ENCODE data around the gene IP6K3.

IP6K3 gene

DNA sequence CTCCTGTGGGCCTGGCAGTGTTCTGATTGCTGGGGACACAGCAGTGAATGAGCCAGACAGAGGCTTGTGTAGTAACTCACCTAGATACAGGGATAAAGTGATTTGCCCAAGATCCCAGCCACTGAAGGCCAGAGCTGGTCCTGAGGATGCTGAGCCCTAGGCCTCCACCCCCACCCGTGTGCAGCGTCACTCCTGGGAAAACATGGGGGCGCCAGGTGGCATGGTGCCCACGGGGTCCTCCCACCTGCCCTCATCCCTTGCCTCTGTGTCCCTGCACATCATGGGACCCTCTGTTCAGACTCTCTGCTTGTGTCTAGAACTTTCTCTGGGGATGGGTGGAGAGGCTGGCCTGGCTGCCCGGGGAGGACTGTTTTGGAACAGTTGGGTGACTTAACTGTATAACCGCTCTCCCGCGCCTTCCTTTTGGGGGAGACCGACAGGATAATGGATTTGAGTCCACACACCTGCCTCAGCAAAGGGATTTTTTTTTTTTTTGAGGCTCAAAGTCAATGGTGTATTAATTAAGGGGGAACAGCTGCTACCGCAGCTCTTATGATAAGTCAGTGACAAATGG, 22.6 kb upstream of the IP6K3 start:
- no peak for TF ChIP-seq EZH2phosphoT487 (IDR thresholded peaks at IDR 0.05; ENCODE audit: low read depth)
- TF ChIP-seq, protein P1, sequence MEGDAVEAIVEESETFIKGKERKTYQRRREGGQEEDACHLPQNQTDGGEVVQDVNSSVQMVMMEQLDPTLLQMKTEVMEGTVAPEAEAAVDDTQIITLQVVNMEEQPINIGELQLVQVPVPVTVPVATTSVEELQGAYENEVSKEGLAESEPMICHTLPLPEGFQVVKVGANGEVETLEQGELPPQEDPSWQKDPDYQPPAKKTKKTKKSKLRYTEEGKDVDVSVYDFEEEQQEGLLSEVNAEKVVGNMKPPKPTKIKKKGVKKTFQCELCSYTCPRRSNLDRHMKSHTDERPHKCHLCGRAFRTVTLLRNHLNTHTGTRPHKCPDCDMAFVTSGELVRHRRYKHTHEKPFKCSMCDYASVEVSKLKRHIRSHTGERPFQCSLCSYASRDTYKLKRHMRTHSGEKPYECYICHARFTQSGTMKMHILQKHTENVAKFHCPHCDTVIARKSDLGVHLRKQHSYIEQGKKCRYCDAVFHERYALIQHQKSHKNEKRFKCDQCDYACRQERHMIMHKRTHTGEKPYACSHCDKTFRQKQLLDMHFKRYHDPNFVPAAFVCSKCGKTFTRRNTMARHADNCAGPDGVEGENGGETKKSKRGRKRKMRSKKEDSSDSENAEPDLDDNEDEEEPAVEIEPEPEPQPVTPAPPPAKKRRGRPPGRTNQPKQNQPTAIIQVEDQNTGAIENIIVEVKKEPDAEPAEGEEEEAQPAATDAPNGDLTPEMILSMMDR (IDR thresholded peaks at IDR 0.05; ENCODE audit: low read depth, low read length), result no peak
- Histone ChIP-seq H3K4me2 (ENCODE audit: low read length) (no peak overlapping the region), H3K79me2 (ENCODE audit: low read length) (no peaks in the 10 kb centered on the region), H2AFZ (ENCODE audit: low read depth, low read length) (no peak overlapping the region), H3K36me3 (replicated peaks; ENCODE audit: low read depth, low read length) (no peaks in the 10 kb centered on the region), H3K9ac (ENCODE audit: low read length) (no peak overlapping the region), H3K27me3 (ENCODE audit: low read depth, low read length) (no peaks in the 10 kb centered on the region), H3K4me1 (ENCODE audit: low read length) (no peaks in the 10 kb centered on the region), H3K27ac (ENCODE audit: low read length) (no peak overlapping the region), H3K4me3 (ENCODE audit: low read length) (no peak overlapping the region), H3K9me3 (ENCODE audit: insufficient read depth, low read length) (no peaks in the 10 kb centered on the region), H4K20me1 (ENCODE audit: insufficient read depth, low read length) (no peaks in the 10 kb centered on the region)

DNA sequence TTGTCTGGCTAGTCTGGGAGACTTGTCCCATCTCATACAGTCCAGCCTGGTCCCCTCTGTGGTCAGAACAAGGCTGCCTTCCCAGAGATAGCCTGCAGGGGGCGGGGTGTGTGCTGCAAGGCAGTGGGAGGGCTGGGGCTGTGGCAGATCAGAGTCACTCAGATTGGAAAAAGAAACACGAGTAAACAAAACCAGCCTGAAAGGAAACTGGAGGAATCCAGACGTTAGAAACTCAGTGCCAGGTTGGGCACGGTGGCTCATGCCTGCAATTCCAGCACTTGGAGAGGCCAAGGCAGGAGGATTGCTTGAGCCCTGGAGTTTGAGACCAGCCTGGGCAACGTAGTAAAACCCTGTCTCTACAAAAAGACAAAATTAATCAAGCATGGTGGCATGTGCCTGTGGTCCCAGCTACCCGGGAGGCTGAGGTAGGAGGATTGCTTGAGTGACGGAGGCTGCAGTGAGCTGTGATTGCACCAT, 22.0 kb upstream of the IP6K3 start:
- Histone ChIP-seq H3K27ac (ENCODE audit: low read length) (no peak overlapping the region), H3K4me3 (ENCODE audit: low read length) (no peak overlapping the region), H2AFZ (ENCODE audit: low read depth, low read length) (no peak overlapping the region), H3K36me3 (replicated peaks; ENCODE audit: low read depth, low read length) (no peaks in the 10 kb centered on the region), H3K9me3 (ENCODE audit: insufficient read depth, low read length) (no peaks in the 10 kb centered on the region), H4K20me1 (ENCODE audit: insufficient read depth, low read length) (no peaks in the 10 kb centered on the region), H3K9ac (ENCODE audit: low read length) (no peak overlapping the region), H3K4me1 (ENCODE audit: low read length) (no peaks in the 10 kb centered on the region), H3K27me3 (ENCODE audit: low read depth, low read length) (no peaks in the 10 kb centered on the region), H3K79me2 (ENCODE audit: low read length) (no peaks in the 10 kb centered on the region), H3K4me2 (ENCODE audit: low read length) (no peak overlapping the region)
- TF ChIP-seq EZH2phosphoT487 (IDR thresholded peaks at IDR 0.05; ENCODE audit: low read depth), result no peak
- TF ChIP-seq, protein P1 (IDR thresholded peaks at IDR 0.05; ENCODE audit: low read depth, low read length), result peak; percentile 67

DNA sequence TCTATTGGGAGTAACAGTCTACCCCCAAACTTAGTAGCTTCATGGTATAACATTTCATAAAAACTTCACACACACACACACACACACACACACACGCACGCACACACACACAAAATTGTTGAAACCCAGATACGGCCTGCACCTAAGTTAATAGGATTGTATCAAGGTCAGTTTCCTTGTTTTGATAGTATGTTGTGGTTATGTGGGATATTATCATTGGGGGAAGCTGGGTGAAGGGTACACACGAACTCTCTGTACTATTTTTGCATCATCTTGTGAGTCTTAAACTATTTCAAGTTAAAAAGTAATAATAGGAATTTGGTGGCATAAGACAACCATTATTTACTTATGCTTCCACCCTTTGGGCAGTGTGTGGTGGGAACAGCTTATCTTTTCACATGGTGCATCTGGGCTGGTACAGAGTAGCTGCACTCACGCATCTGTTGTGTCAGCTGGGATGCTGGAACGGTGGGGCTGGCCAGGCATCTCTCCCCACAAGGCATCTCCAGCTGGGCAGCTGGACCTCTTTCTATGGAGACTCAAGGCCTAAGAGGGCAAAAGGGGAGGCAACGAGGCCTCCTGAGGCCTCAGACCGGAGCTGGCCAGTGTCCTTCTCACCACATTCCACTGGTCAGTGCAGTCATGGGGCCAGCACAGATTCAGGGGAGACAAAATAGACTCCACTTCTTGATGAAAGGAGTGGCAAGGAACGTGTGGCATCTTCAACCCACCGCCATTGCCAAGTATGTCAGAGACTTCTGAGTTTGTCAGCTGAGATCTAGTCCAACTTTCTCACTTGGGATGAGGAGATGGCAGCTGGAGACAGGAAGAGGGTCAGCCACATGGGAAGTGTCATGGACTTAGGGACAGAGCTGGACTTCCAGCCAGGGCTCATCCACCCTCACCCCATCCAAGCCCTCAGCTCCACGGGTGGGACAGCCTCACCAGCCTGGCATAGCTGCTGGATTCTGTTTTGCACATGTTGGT, 20.5 kb upstream of the IP6K3 start:
- Histone ChIP-seq H4K20me1 (ENCODE audit: insufficient read depth, low read length) (no peaks in the 10 kb centered on the region), H3K9ac (ENCODE audit: low read length) (no peak overlapping the region), H2AFZ (ENCODE audit: low read depth, low read length) (no peak overlapping the region), H3K27ac (ENCODE audit: low read length) (no peak overlapping the region), H3K4me2 (ENCODE audit: low read length) (no peak overlapping the region), H3K4me1 (ENCODE audit: low read length) (no peaks in the 10 kb centered on the region), H3K4me3 (ENCODE audit: low read length) (no peak overlapping the region), H3K36me3 (replicated peaks; ENCODE audit: low read depth, low read length) (no peaks in the 10 kb centered on the region), H3K79me2 (ENCODE audit: low read length) (no peaks in the 10 kb centered on the region), H3K27me3 (ENCODE audit: low read depth, low read length) (no peaks in the 10 kb centered on the region), H3K9me3 (ENCODE audit: insufficient read depth, low read length) (no peaks in the 10 kb centered on the region)
- no peak for TF ChIP-seq EZH2phosphoT487 (IDR thresholded peaks at IDR 0.05; ENCODE audit: low read depth)
- TF ChIP-seq, protein P1 (IDR thresholded peaks at IDR 0.05; ENCODE audit: low read depth, low read length), result no peak

- H3K9ac ChIP-seq (ENCODE audit: low read length), result no peak overlapping the region
- no peak overlapping the region for H3K4me2 ChIP-seq (ENCODE audit: low read length)
- no peaks in the 10 kb centered on the region for H3K27me3 ChIP-seq (ENCODE audit: low read depth, low read length)
- TF ChIP-seq, protein P1 (IDR thresholded peaks at IDR 0.05; ENCODE audit: low read depth, low read length), result no peak
- no peak for TF ChIP-seq EZH2phosphoT487 (IDR thresholded peaks at IDR 0.05; ENCODE audit: low read depth)
- H2AFZ ChIP-seq (ENCODE audit: low read depth, low read length), result no peak overlapping the region
- H3K79me2 ChIP-seq (ENCODE audit: low read length), result no peaks in the 10 kb centered on the region
- H4K20me1 ChIP-seq (ENCODE audit: insufficient read depth, low read length), result no peaks in the 10 kb centered on the region
- H3K4me3 ChIP-seq (ENCODE audit: low read length), result no peak overlapping the region
- no peaks in the 10 kb centered on the region for H3K9me3 ChIP-seq (ENCODE audit: insufficient read depth, low read length)
- no peak overlapping the region for H3K27ac ChIP-seq (ENCODE audit: low read length)
- H3K36me3 ChIP-seq (replicated peaks; ENCODE audit: low read depth, low read length), result no peaks in the 10 kb centered on the region
- no peaks in the 10 kb centered on the region for H3K4me1 ChIP-seq (ENCODE audit: low read length)
These were observed 18.7 kb upstream of the IP6K3 start for GRCh38 chr6:33765368-33765767.

Measured in OCI-LY3 (cell line).